Pons (tissue), 1 donor: ENCODE results near the gene PEX16.

Experiments
- DNase-seq: peaks from one replicate; pipeline ENCODE4 v3.0.0-alpha.2; 2016; ENCODE audit warnings: low spot score

The PEX16 gene

GRCh38 chr11:45917623-45918330, at the start of gene PEX16:
Gene PEX16 (minus strand): TSS chr11:45917877. CDS start chr11:45917811, 66 bp downstream.
- DNase-seq: peak; percentile 98

GRCh38 chr11:45964911-45965389, 47.3 kb upstream of the PEX16 start:
- peak; percentile 81 for DNase-seq

GRCh38 chr11:45961751-45962240, 44.1 kb upstream of the PEX16 start:
- no peak for DNase-seq

GRCh38 chr11:45960387-45961095, 42.9 kb upstream of the PEX16 start:
- no peak for DNase-seq

GRCh38 chr11:45959851-45960250, 42.2 kb upstream of the PEX16 start:
- no peak for DNase-seq

- peak; percentile 62 for DNase-seq
These were observed 32.3 kb upstream of the PEX16 start for GRCh38 chr11:45949992-45950407.

- peak; percentile 60 for DNase-seq
These were observed 30.7 kb upstream of the PEX16 start for GRCh38 chr11:45948356-45948755.

GRCh38 chr11:45947885-45948284, 30.2 kb upstream of the PEX16 start:
- no peak for DNase-seq

GRCh38 chr11:45945397-45945999, 27.8 kb upstream of the PEX16 start:
- DNase-seq: no peak

GRCh38 chr11:45942381-45942780, 24.7 kb upstream of the PEX16 start:
- DNase-seq: no peak

GRCh38 chr11:45941285-45941684, 23.6 kb upstream of the PEX16 start:
- no peak for DNase-seq

GRCh38 chr11:45939836-45940235, 22.2 kb upstream of the PEX16 start:
- no peak for DNase-seq

- DNase-seq: no peak
These were observed 20.2 kb upstream of the PEX16 start for GRCh38 chr11:45937916-45938315.

GRCh38 chr11:45936511-45937054, 18.9 kb upstream of the PEX16 start:
- no peak for DNase-seq

- DNase-seq: no peak
These were observed 17.8 kb upstream of the PEX16 start for GRCh38 chr11:45935349-45936064.

- DNase-seq: no peak
These were observed 17.1 kb upstream of the PEX16 start for GRCh38 chr11:45934580-45935318.

- no peak for DNase-seq
These were observed 16.3 kb upstream of the PEX16 start for GRCh38 chr11:45933846-45934579.

- peak; percentile 42 for DNase-seq
These were observed 15.6 kb upstream of the PEX16 start for GRCh38 chr11:45933131-45933831.

- no peak for DNase-seq
These were observed 14.5 kb upstream of the PEX16 start for GRCh38 chr11:45932217-45932616.

GRCh38 chr11:45931739-45932138, 14.1 kb upstream of the PEX16 start:
- DNase-seq: no peak
